Lung (tissue), 12 donors: ENCODE measurements around the gene MUS81. TPM values are rescaled to one million over a fixed set of nuclear protein-coding genes. Genes with fewer than 3 reads are reported as not detected.

Experiments used
- ATAC-seq: fragments of 200-7000 bp; cut with Tn5 transposase; one replicate; pipeline ENCODE4 v1.9.1; 2020; ENCODE audit warnings: moderate number of reproducible peaks; ENCODE audit not compliant: insufficient read depth, low FRiP score
- DNase-seq, 3 donors: peaks; one replicate each; pipeline ENCODE4 v3.0.0-alpha.2; 2013 to 2017
- H3K27ac ChIP-seq, 2 donors: one replicate each; pipeline ENCODE4 v1.5.1; 2013; ENCODE audit warnings: mild to moderate bottlenecking in 2 of 2, moderate library complexity in 2 of 2, control low read depth in 1 of 2, inconsistent platforms in 1 of 2, low read depth in 1 of 2, low read length in 1 of 2
- H3K27me3 ChIP-seq, 3 donors: one replicate each; pipeline ENCODE4 v1.5.1; 2013; ENCODE audit warnings: low read length in 2 of 3; ENCODE audit not compliant: control insufficient read depth in 3 of 3, insufficient read depth in 3 of 3
- H3K36me3 ChIP-seq, 4 donors: one replicate each; pipeline ENCODE4 v1.5.1; 2013; ENCODE audit warnings: low read length in 4 of 4, mild to moderate bottlenecking in 1 of 4, moderate library complexity in 1 of 4; ENCODE audit not compliant: control insufficient read depth in 4 of 4, insufficient read depth in 4 of 4
- H3K4me1 ChIP-seq, 5 donors: one replicate each; pipeline ENCODE4 v1.5.1; 2013; ENCODE audit warnings: low read length in 5 of 5, mild to moderate bottlenecking in 2 of 5, moderate library complexity in 1 of 5; ENCODE audit not compliant: control insufficient read depth in 5 of 5, insufficient read depth in 5 of 5
- H3K4me3 ChIP-seq: one replicate; pipeline ENCODE4 v1.5.1; 2013; ENCODE audit warnings: mild to moderate bottlenecking, control low read depth, moderate library complexity
- H3K9ac ChIP-seq, 2 donors: one replicate each; pipeline ENCODE4 v1.5.1; 2013; ENCODE audit warnings: low read length in 2 of 2, control low read depth in 1 of 2; ENCODE audit not compliant: insufficient read depth in 1 of 2
- H3K9me3 ChIP-seq, 4 donors: one replicate each; pipeline ENCODE4 v1.5.1; 2013; ENCODE audit warnings: low read length in 3 of 4, mild to moderate bottlenecking in 1 of 4, moderate library complexity in 1 of 4; ENCODE audit not compliant: control insufficient read depth in 4 of 4, insufficient read depth in 3 of 4
- CTCF ChIP-seq: IDR thresholded peaks from 2 replicates; pipeline ENCODE4 v1.5.1; 2012; ENCODE audit warnings: mild to moderate bottlenecking; ENCODE audit errors: control extremely low read depth, extremely low read depth
- WGBS, 2 donors: extraction: QIAGEN DNeasy Blood & Tissue Kit; methylation state at CpG; one replicate each; pipeline ENCODE4 v1.1.7; 2013; 5-methylcytosine and 5-hydroxymethylcytosine counted together
- polyA plus RNA-seq, 2 donors: library from polyadenylated mRNA; stranded (reverse); fragments of 200-250 nt; gene quantifications; one replicate each; pipeline ENCODE4 v1.2.1, GENCODE V29; 2013
- total RNA-seq, 2 donors: library from RNA; depleted of rRNA in 1 of 2; stranded (reverse); fragments of >200 nt in 1 of 2; gene quantifications; one replicate each; pipeline ENCODE4 v1.2.1, GENCODE V29; 2014 to 2021
- donor health status: control.
- donor health status: control.
- donor health status: Bipolar disorder and iron deficiency.
- donor health status: healthy.
- donor health status: DM: yes; HTN: yes; CAD: no.

Gene MUS81
- total and polyA plus RNA-seq, 4 donors = 35.0 to 62.2 (median 53.8) TPM

- TF ChIP-seq CTCF = no peak
- H3K27me3 ChIP-seq = no peaks in the 10 kb centered on the region
- peak overlapping the region; percentile 67 to 89 for H3K27ac ChIP-seq
- H3K9me3 ChIP-seq = no peaks in the 10 kb centered on the region
- H3K4me3 ChIP-seq = peak overlapping the region; percentile 15
- peaks cover 0 to 34% (median 13%) of the 10 kb centered on the region in 4 donors for H3K36me3 ChIP-seq
- WGBS, 2 donors = 31 to 46% methylated on average over 26 of the region's 26 CpGs
- H3K9ac ChIP-seq = peak overlapping the region; percentile 61 to 74
- peaks cover 0 to 27% (median 9%) of the 10 kb centered on the region in 5 donors for H3K4me1 ChIP-seq
- no peak for ATAC-seq
- peak in 2 of 3 donors; percentile 37 to 42 for DNase-seq
These were observed 11.7 kb downstream of the MUS81 start for GRCh38 chr11:65871811-65872548.

GRCh38 chr11:65872586-65873317 is 12.5 kb downstream of the MUS81 start, which contains the start of gene EFEMP2:
EFEMP2 (minus strand) TSS chr11:65872800; CDS start chr11:65872354, 446 bp downstream.
- peak within 1 kb of the TSS; percentile 51 for H3K4me3 ChIP-seq
- H3K27me3 ChIP-seq = no peaks in the 10 kb centered on the region
- H3K27ac ChIP-seq = peak within 1 kb of the TSS; percentile 67 to 89
- no peak for TF ChIP-seq CTCF
- no peak for ATAC-seq
- DNase-seq = peak; percentile 82 to 92 (median 89)
- peak within 1 kb of the TSS; percentile 61 to 74 for H3K9ac ChIP-seq
- peaks cover 0 to 33% (median 10%) of the 10 kb centered on the region in 4 donors for H3K36me3 ChIP-seq
- H3K4me1 ChIP-seq = peaks cover 0 to 27% (median 9%) of the 10 kb centered on the region in 5 donors
- H3K9me3 ChIP-seq = no peaks in the 10 kb centered on the region
- 2 to 3% methylated on average over 36 to 69 of the region's 69 CpGs for WGBS, 2 donors

- TF ChIP-seq CTCF = no peak
- Histone ChIP-seq H3K4me1 (peaks cover 0 to 27% (median 9%) of the 10 kb centered on the region in 5 donors), H3K9me3 (no peaks in the 10 kb centered on the region), H3K27me3 (no peaks in the 10 kb centered on the region), H3K27ac (peak overlapping the region; percentile 67 to 87), H3K9ac (peak overlapping the region in 1 of 2 donors; percentile 61), H3K36me3 (peaks cover 0 to 26% (median 9%) of the 10 kb centered on the region in 4 donors), H3K4me3 (peak overlapping the region; percentile 17)
- DNase-seq = peak; percentile 96 to 97 (median 97)
- peak; percentile 97 for ATAC-seq
- WGBS, 2 donors = 7 to 9% methylated on average over 44 to 54 of the region's 54 CpGs
These were observed 13.3 kb downstream of the MUS81 start for GRCh38 chr11:65873318-65874156.
